Astrocyte (in vitro differentiated cells and primary cell): ENCODE data around the gene REEP3. TPM values are rescaled to one million over a fixed set of nuclear protein-coding genes. Genes with fewer than 3 reads are reported as not detected.

Experiments
- DNase-seq: peaks from one replicate; pipeline ENCODE4 v3.0.0-alpha.2; 2010; ENCODE audit warnings: low read depth
- FAIRE-seq: peaks from 2 replicates; lab custom pipeline; 2011; peaks lifted over from hg19 to GRCh38; lab: Jason Lieb, UNC
- H2AFZ ChIP-seq: 2 replicates; pipeline ENCODE4 v1.6.0; 2012; ENCODE audit warnings: low read depth, low read length, inconsistent platforms
- H3K27ac ChIP-seq: 2 replicates; pipeline ENCODE4 v1.5.1; 2011; ENCODE audit warnings: low read depth, low read length, inconsistent platforms
- H3K27me3 ChIP-seq: 2 replicates; pipeline ENCODE4 v1.6.0; 2011; ENCODE audit warnings: low read length, inconsistent platforms; ENCODE audit not compliant: insufficient read depth
- H3K36me3 ChIP-seq: 2 replicates; pipeline ENCODE4 v1.5.1; 2011; ENCODE audit warnings: low read length, inconsistent platforms; ENCODE audit not compliant: insufficient read depth
- H3K4me1 ChIP-seq: 2 replicates; pipeline ENCODE4 v1.5.1; 2011; ENCODE audit warnings: low read length, inconsistent platforms; ENCODE audit not compliant: insufficient read depth
- H3K4me2 ChIP-seq: 2 replicates; pipeline ENCODE4 v1.6.0; 2012; ENCODE audit warnings: low read length, inconsistent platforms
- H3K4me3 ChIP-seq: 2 replicates; pipeline ENCODE4 v1.5.1; 2011; ENCODE audit warnings: low read depth, mild to moderate bottlenecking, low read length, inconsistent platforms; ENCODE audit not compliant: insufficient read depth
- H3K79me2 ChIP-seq: 2 replicates; pipeline ENCODE4 v1.6.0; 2012; ENCODE audit warnings: mild to moderate bottlenecking, low read length, inconsistent platforms; ENCODE audit not compliant: insufficient read depth
- H3K9ac ChIP-seq: 2 replicates; pipeline ENCODE4 v1.6.0; 2012; ENCODE audit warnings: mild to moderate bottlenecking, low read length, inconsistent platforms
- H3K9me3 ChIP-seq: 2 replicates; pipeline ENCODE4 v1.5.1; 2012; ENCODE audit warnings: low read depth, mild to moderate bottlenecking, low read length, inconsistent platforms; ENCODE audit not compliant: insufficient read depth
- H4K20me1 ChIP-seq: 2 replicates; pipeline ENCODE4 v1.6.0; 2012; ENCODE audit warnings: low read length, inconsistent platforms; ENCODE audit not compliant: insufficient read depth
- H3K27ac Mint-ChIP-seq: one replicate; pipeline ENCODE4 v1.8.0; 2021; ENCODE audit warnings: mild to moderate bottlenecking, mixed read lengths; ENCODE audit not compliant: unreplicated experiment
- H3K27me3 Mint-ChIP-seq: one replicate; pipeline ENCODE4 v1.8.0; 2021; ENCODE audit warnings: low read depth, mixed read lengths; ENCODE audit not compliant: unreplicated experiment
- H3K36me3 Mint-ChIP-seq: one replicate; pipeline ENCODE4 v1.8.0; 2021; ENCODE audit warnings: low read depth, mixed read lengths; ENCODE audit not compliant: unreplicated experiment
- H3K4me1 Mint-ChIP-seq: one replicate; pipeline ENCODE4 v1.8.0; 2021; ENCODE audit warnings: low read depth, mixed read lengths; ENCODE audit not compliant: unreplicated experiment
- H3K4me3 Mint-ChIP-seq: one replicate; pipeline ENCODE4 v1.8.0; 2021; ENCODE audit warnings: mild to moderate bottlenecking, moderate library complexity, mixed read lengths; ENCODE audit not compliant: unreplicated experiment
- H3K9me3 Mint-ChIP-seq: one replicate; pipeline ENCODE4 v1.8.0; 2021; ENCODE audit warnings: mild to moderate bottlenecking, mixed read lengths; ENCODE audit not compliant: unreplicated experiment
- CTCF ChIP-seq: IDR thresholded peaks from 2 replicates; pipeline ENCODE4 v1.5.1; 2011; ENCODE audit warnings: low read depth, mild to moderate bottlenecking, inconsistent platforms, low read length, moderate library complexity; ENCODE audit not compliant: insufficient read depth
- EZH2 ChIP-seq: IDR thresholded peaks from 2 replicates; pipeline ENCODE4 v1.6.1; 2012; ENCODE audit warnings: mild to moderate bottlenecking, low read length, inconsistent platforms; ENCODE audit not compliant: insufficient read depth
- total RNA-seq: library from RNA; stranded (reverse); gene quantifications from 2 replicates; pipeline ENCODE4 v1.2.1, GENCODE V29; 2021

Gene REEP3
- total RNA-seq, 1 donor from 2014 or later: 44.6 TPM

GRCh38 chr10:63477927-63478326, 43.3 kb upstream of the REEP3 start:
- no peak overlapping the region for H2AFZ ChIP-seq
- no peak for FAIRE-seq
- H3K4me1 ChIP-seq: no peaks in the 10 kb centered on the region
- peaks cover 43% of the 10 kb centered on the region for H4K20me1 ChIP-seq
- no peaks in the 10 kb centered on the region for H3K9me3 Mint-ChIP-seq
- DNase-seq: no peak
- no peaks in the 10 kb centered on the region for H3K27me3 ChIP-seq
- H3K4me1 Mint-ChIP-seq: no peaks in the 10 kb centered on the region
- H3K36me3 Mint-ChIP-seq: no peaks in the 10 kb centered on the region
- no peak overlapping the region for H3K4me2 ChIP-seq
- no peak overlapping the region for H3K4me3 Mint-ChIP-seq
- no peak overlapping the region for H3K4me3 ChIP-seq
- H3K79me2 ChIP-seq: peaks cover 92% of the 10 kb centered on the region
- no peak overlapping the region for H3K27ac Mint-ChIP-seq
- H3K9me3 ChIP-seq: no peaks in the 10 kb centered on the region
- no peaks in the 10 kb centered on the region for H3K27me3 Mint-ChIP-seq
- H3K9ac ChIP-seq: no peak overlapping the region
- TF ChIP-seq EZH2: no peak
- H3K27ac ChIP-seq: no peak overlapping the region
- H3K36me3 ChIP-seq: no peaks in the 10 kb centered on the region

GRCh38 chr10:63478564-63478963, 42.6 kb upstream of the REEP3 start:
- Histone ChIP-seq H3K9me3 (no peaks in the 10 kb centered on the region), H3K79me2 (peaks cover 92% of the 10 kb centered on the region), H4K20me1 (peaks cover 48% of the 10 kb centered on the region), H3K9ac (no peak overlapping the region), H3K4me1 (no peaks in the 10 kb centered on the region), H3K36me3 (no peaks in the 10 kb centered on the region), H2AFZ (no peak overlapping the region), H3K4me3 (no peak overlapping the region), H3K4me2 (no peak overlapping the region), H3K27me3 (no peaks in the 10 kb centered on the region), H3K27ac (no peak overlapping the region)
- Mint-ChIP-seq H3K9me3 (no peaks in the 10 kb centered on the region), H3K4me1 (no peaks in the 10 kb centered on the region), H3K36me3 (no peaks in the 10 kb centered on the region), H3K4me3 (no peak overlapping the region), H3K27ac (no peak overlapping the region), H3K27me3 (no peaks in the 10 kb centered on the region)
- no peak for FAIRE-seq
- DNase-seq: no peak
- TF ChIP-seq CTCF: no peak
- no peak for TF ChIP-seq EZH2

- Histone ChIP-seq H3K27ac (no peak overlapping the region), H3K9ac (no peak overlapping the region), H3K4me3 (no peak overlapping the region), H3K36me3 (no peaks in the 10 kb centered on the region), H3K79me2 (peaks cover 93% of the 10 kb centered on the region), H3K27me3 (no peaks in the 10 kb centered on the region), H2AFZ (no peak overlapping the region), H3K4me1 (no peaks in the 10 kb centered on the region), H3K4me2 (no peak overlapping the region), H4K20me1 (peaks cover 45% of the 10 kb centered on the region), H3K9me3 (no peaks in the 10 kb centered on the region)
- no peak for TF ChIP-seq CTCF
- TF ChIP-seq EZH2: no peak
- no peaks in the 10 kb centered on the region for H3K36me3 Mint-ChIP-seq
- H3K9me3 Mint-ChIP-seq: no peaks in the 10 kb centered on the region
- no peaks in the 10 kb centered on the region for H3K4me1 Mint-ChIP-seq
- H3K27me3 Mint-ChIP-seq: no peaks in the 10 kb centered on the region
- FAIRE-seq: no peak
- H3K4me3 Mint-ChIP-seq: no peak overlapping the region
- H3K27ac Mint-ChIP-seq: no peak overlapping the region
- DNase-seq: no peak
Observed at GRCh38 chr10:63480237-63480636, 41.0 kb upstream of the REEP3 start.
